ENCODE results near the gene HAGH. TPM values are rescaled to one million over a fixed set of nuclear protein-coding genes. Genes with fewer than 3 reads are reported as not detected.
A peak's percentile ranks its signal among the peaks of the same experiment; 100 is the strongest.

HAGH gene
- total and polyA plus RNA-seq, 4 experiments from 2014 or later = 54.3 to 77.8 (median 68.5) TPM

- H3K4me3 Mint-ChIP-seq = peak overlapping the region in 5 of 8 donors; percentile 33 to 63 (median 47)
- peaks cover 22% of the 10 kb centered on the region for H3K36me3 ChIP-seq (ENCODE audit: insufficient read depth, low read length)
- H3K27ac ChIP-seq (ENCODE audit: low read depth, low read length) = no peak overlapping the region
- peaks cover 0 to 3% (median 0%) of the 10 kb centered on the region in 8 donors for H3K9me3 Mint-ChIP-seq
- peak overlapping the region in 2 of 7 donors; percentile 23 to 94 for H3K27ac Mint-ChIP-seq
- H3K36me3 Mint-ChIP-seq = peaks cover 0 to 22% of the 10 kb centered on the region in 2 donors
- POLR2A ChIA-PET (ENCODE audit: partially characterized antibody) = interaction anchor here (0.7 to 6.7 kb wide), 4 partner anchors 10 to 1032 kb away, joined by 3 to 185 read pairs (median 30); partner anchors contain the start of genes EME2, MAPK8IP3, MRPS34 and NME3
- peaks cover 34% of the 10 kb centered on the region for H3K4me1 ChIP-seq (ENCODE audit: insufficient read depth, low read length)
- peaks cover 13 to 40% (median 26%) of the 10 kb centered on the region in 4 donors for H3K4me1 Mint-ChIP-seq
- no peak overlapping the region for H3K4me3 ChIP-seq (ENCODE audit: low read length in 2 of 2)
- intact Hi-C loops (cut with micrococcal nuclease) = no loop called here
- H3K27me3 Mint-ChIP-seq = no peaks in the 10 kb centered on the region
- CTCF ChIA-PET (ENCODE audit: partially characterized antibody) = no interaction called here
- no peaks in the 10 kb centered on the region for H3K27me3 ChIP-seq (ENCODE audit: insufficient read depth, low read length)
- H3K9me3 ChIP-seq (ENCODE audit: control insufficient read depth in 1 of 2, low read length in 2 of 2) = no peaks in the 10 kb centered on the region
- peak in 1 of 5 donors; percentile 21 for DNase-seq
Observed at GRCh38 chr16:1779741-1780676, 46.6 kb downstream of the HAGH start.

DNA sequence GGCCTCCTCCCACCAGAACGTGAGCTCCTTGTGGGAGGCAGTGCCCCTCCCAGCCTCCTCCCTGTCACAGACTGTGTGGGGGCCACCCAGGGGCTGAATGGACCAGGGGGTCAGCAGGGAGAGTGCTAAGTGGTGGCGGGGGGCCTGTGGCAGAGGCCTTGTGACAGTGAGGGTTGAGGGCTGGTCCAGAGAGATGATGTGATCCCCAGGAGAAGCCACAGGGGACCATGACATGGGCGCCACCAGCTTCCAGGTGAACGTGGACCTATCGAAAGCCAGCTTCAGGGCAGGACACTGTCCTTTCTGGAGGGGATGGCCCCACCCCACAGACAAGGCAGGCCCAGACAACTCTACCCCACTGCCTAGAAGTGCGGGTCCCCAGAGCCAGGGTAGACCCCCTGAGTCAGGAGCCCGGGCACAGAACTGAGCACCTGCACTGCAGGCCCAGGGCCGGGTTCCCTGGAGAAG, 47.4 kb downstream of the HAGH start:
- Histone ChIP-seq H3K4me1 (ENCODE audit: insufficient read depth, low read length) (peaks cover 37% of the 10 kb centered on the region), H3K27ac (ENCODE audit: low read depth, low read length) (no peak overlapping the region), H3K9me3 (ENCODE audit: control insufficient read depth in 1 of 2, low read length in 2 of 2) (no peaks in the 10 kb centered on the region), H3K27me3 (ENCODE audit: insufficient read depth, low read length) (no peaks in the 10 kb centered on the region), H3K36me3 (ENCODE audit: insufficient read depth, low read length) (peaks cover 22% of the 10 kb centered on the region), H3K4me3 (ENCODE audit: low read length in 2 of 2) (no peak overlapping the region)
- DNase-seq = peak in 1 of 5 donors; percentile 32
- H3K4me1 Mint-ChIP-seq = peaks cover 12 to 43% (median 25%) of the 10 kb centered on the region in 4 donors
- peaks cover 0 to 3% (median 0%) of the 10 kb centered on the region in 8 donors for H3K9me3 Mint-ChIP-seq
- intact Hi-C loops (cut with micrococcal nuclease) = no loop called here
- no peaks in the 10 kb centered on the region for H3K27me3 Mint-ChIP-seq
- H3K36me3 Mint-ChIP-seq = peaks cover 0 to 21% of the 10 kb centered on the region in 2 donors
- ChIA-PET CTCF (ENCODE audit: partially characterized antibody) (no interaction called here), POLR2A (ENCODE audit: partially characterized antibody) (interaction anchor here (1.1 to 6.7 kb wide), 2 partner anchors 9 to 1032 kb away, joined by 3 to 185 read pairs; partner anchors contain the start of genes EME2, MRPS34 and NME3)
- peak overlapping the region in 2 of 7 donors; percentile 68 to 84 for H3K27ac Mint-ChIP-seq
- no peak overlapping the region for H3K4me3 Mint-ChIP-seq

- H3K4me1 Mint-ChIP-seq = peaks cover 15 to 40% (median 22%) of the 10 kb centered on the region in 4 donors
- DNase-seq = peak in 1 of 5 donors; percentile 24
- H3K27me3 ChIP-seq (ENCODE audit: insufficient read depth, low read length) = no peaks in the 10 kb centered on the region
- H3K36me3 Mint-ChIP-seq = peaks cover 0 to 21% of the 10 kb centered on the region in 2 donors
- H3K27ac Mint-ChIP-seq = peak overlapping the region in 2 of 7 donors; percentile 68 to 84
- CTCF ChIA-PET (ENCODE audit: partially characterized antibody) = interaction anchor here (0.6 kb wide), 1 partner anchor 249 kb away, joined by 4 read pairs; no protein-coding TSS in a partner anchor
- H3K27ac ChIP-seq (ENCODE audit: low read depth, low read length) = no peak overlapping the region
- no peaks in the 10 kb centered on the region for H3K9me3 ChIP-seq (ENCODE audit: control insufficient read depth in 1 of 2, low read length in 2 of 2)
- H3K9me3 Mint-ChIP-seq = peaks cover 0 to 3% (median 0%) of the 10 kb centered on the region in 8 donors
- H3K4me1 ChIP-seq (ENCODE audit: insufficient read depth, low read length) = peaks cover 37% of the 10 kb centered on the region
- H3K4me3 ChIP-seq (ENCODE audit: low read length in 2 of 2) = no peak overlapping the region
- H3K27me3 Mint-ChIP-seq = no peaks in the 10 kb centered on the region
- intact Hi-C loops (cut with micrococcal nuclease) = no loop called here
- peaks cover 22% of the 10 kb centered on the region for H3K36me3 ChIP-seq (ENCODE audit: insufficient read depth, low read length)
- POLR2A ChIA-PET (ENCODE audit: partially characterized antibody) = interaction anchor here (0.5 to 6.7 kb wide), 3 partner anchors 9 to 418 kb away, joined by 3 to 185 read pairs (median 3); partner anchors contain the start of genes EME2, MAPK8IP3, MRPS34 and NME3
- H3K4me3 Mint-ChIP-seq = no peak overlapping the region
Observed at GRCh38 chr16:1778200-1779179, 48.1 kb downstream of the HAGH start.

GRCh38 chr16:1777375-1778199, 49.0 kb downstream of the HAGH start:
- no peak overlapping the region for H3K27ac ChIP-seq (ENCODE audit: low read depth, low read length)
- H3K4me3 ChIP-seq (ENCODE audit: low read length in 2 of 2) = no peak overlapping the region
- H3K4me1 ChIP-seq (ENCODE audit: insufficient read depth, low read length) = peaks cover 34% of the 10 kb centered on the region
- H3K27me3 Mint-ChIP-seq = no peaks in the 10 kb centered on the region
- no peak overlapping the region for H3K27ac Mint-ChIP-seq
- ChIA-PET POLR2A (ENCODE audit: partially characterized antibody) (interaction anchor here (1.1 to 6.7 kb wide), 2 partner anchors 8 to 72 kb away, joined by 3 to 185 read pairs; partner anchors contain the start of genes EME2, MAPK8IP3, MRPS34 and NME3), CTCF (ENCODE audit: partially characterized antibody) (interaction anchor here (0.6 kb wide), 1 partner anchor 248 kb away, joined by 4 read pairs; no protein-coding TSS in a partner anchor)
- peaks cover 0 to 14% of the 10 kb centered on the region in 2 donors for H3K36me3 Mint-ChIP-seq
- no peak overlapping the region for H3K4me3 Mint-ChIP-seq
- intact Hi-C loops (cut with micrococcal nuclease) = no loop called here
- H3K9me3 Mint-ChIP-seq = peaks cover 0 to 1% (median 0%) of the 10 kb centered on the region in 8 donors
- H3K4me1 Mint-ChIP-seq = peaks cover 10 to 36% (median 15%) of the 10 kb centered on the region in 4 donors
- no peaks in the 10 kb centered on the region for H3K27me3 ChIP-seq (ENCODE audit: insufficient read depth, low read length)
- no peaks in the 10 kb centered on the region for H3K9me3 ChIP-seq (ENCODE audit: control insufficient read depth in 1 of 2, low read length in 2 of 2)
- H3K36me3 ChIP-seq (ENCODE audit: insufficient read depth, low read length) = peaks cover 22% of the 10 kb centered on the region
- DNase-seq = peak in 1 of 5 donors; percentile 22

- Mint-ChIP-seq H3K9me3 (no peaks in the 10 kb centered on the region), H3K27me3 (no peaks in the 10 kb centered on the region), H3K4me1 (peaks cover 13 to 40% (median 17%) of the 10 kb centered on the region in 4 donors), H3K27ac (peak overlapping the region in 1 of 7 donors; percentile 70), H3K4me3 (peak overlapping the region in 1 of 8 donors; percentile 4), H3K36me3 (peaks cover 0 to 18% of the 10 kb centered on the region in 2 donors)
- Histone ChIP-seq H3K27me3 (ENCODE audit: insufficient read depth, low read length) (no peaks in the 10 kb centered on the region), H3K4me3 (ENCODE audit: low read length in 2 of 2) (no peak overlapping the region), H3K27ac (ENCODE audit: low read depth, low read length) (no peak overlapping the region), H3K9me3 (ENCODE audit: control insufficient read depth in 1 of 2, low read length in 2 of 2) (no peaks in the 10 kb centered on the region), H3K36me3 (ENCODE audit: insufficient read depth, low read length) (peaks cover 22% of the 10 kb centered on the region), H3K4me1 (ENCODE audit: insufficient read depth, low read length) (peaks cover 38% of the 10 kb centered on the region)
- no peak for DNase-seq
- intact Hi-C loops (cut with micrococcal nuclease) = no loop called here
- ChIA-PET POLR2A (ENCODE audit: partially characterized antibody) (interaction anchor here (1.1 to 6.7 kb wide), 2 partner anchors 7 to 71 kb away, joined by 3 to 185 read pairs; partner anchors contain the start of genes EME2, MAPK8IP3, MRPS34 and NME3), CTCF (ENCODE audit: partially characterized antibody) (no interaction called here)
Observed at GRCh38 chr16:1776991-1777374, 49.6 kb downstream of the HAGH start.

- peaks cover 40% of the 10 kb centered on the region for H3K4me1 ChIP-seq (ENCODE audit: insufficient read depth, low read length)
- no peaks in the 10 kb centered on the region for H3K9me3 Mint-ChIP-seq
- CTCF ChIA-PET (ENCODE audit: partially characterized antibody) = no interaction called here
- intact Hi-C loops (cut with micrococcal nuclease) = no loop called here
- no peaks in the 10 kb centered on the region for H3K27me3 ChIP-seq (ENCODE audit: insufficient read depth, low read length)
- H3K36me3 ChIP-seq (ENCODE audit: insufficient read depth, low read length) = peaks cover 22% of the 10 kb centered on the region
- POLR2A ChIA-PET (ENCODE audit: partially characterized antibody) = no interaction called here
- peaks cover 14 to 40% (median 18%) of the 10 kb centered on the region in 4 donors for H3K4me1 Mint-ChIP-seq
- no peak overlapping the region for H3K4me3 ChIP-seq (ENCODE audit: low read length in 2 of 2)
- H3K27ac ChIP-seq (ENCODE audit: low read depth, low read length) = no peak overlapping the region
- peak overlapping the region in 2 of 8 donors; percentile 4 to 21 for H3K4me3 Mint-ChIP-seq
- H3K36me3 Mint-ChIP-seq = peaks cover 0 to 18% of the 10 kb centered on the region in 2 donors
- no peak for DNase-seq
- H3K27me3 Mint-ChIP-seq = no peaks in the 10 kb centered on the region
- H3K27ac Mint-ChIP-seq = peak overlapping the region in 1 of 7 donors; percentile 70
- H3K9me3 ChIP-seq (ENCODE audit: control insufficient read depth in 1 of 2, low read length in 2 of 2) = no peaks in the 10 kb centered on the region
Observed at GRCh38 chr16:1776672-1776955, 50.0 kb downstream of the HAGH start.
